ENCODE measurements around the gene POLR2J3. TPM values are rescaled to one million over a fixed set of nuclear protein-coding genes. Genes with fewer than 3 reads are reported as not detected.
"Not testable (repeated sequence)": the region's sequence is repeated elsewhere in the genome, so short reads cannot be mapped to it uniquely, and the experiment has no call there.

Gene POLR2J3
- polyA plus RNA-seq, 1 of the 3 experiments (the other 2 are of a cell fraction) = 47.8 TPM

- H3K4me1 ChIP-seq (ENCODE audit: control insufficient read depth in 1 of 2, insufficient read depth in 2 of 2, low read depth in 1 of 2, low read length in 1 of 2); H4K20me1 ChIP-seq (ENCODE audit: insufficient read depth); H3K9me2 ChIP-seq; H3K4me3 ChIP-seq (ENCODE audit: low read depth in 2 of 2, low read length in 1 of 2); POLR2A ChIA-PET; H3K4me2 ChIP-seq; H3K27me3 ChIP-seq (ENCODE audit: insufficient read depth); H3K79me2 ChIP-seq (ENCODE audit: insufficient read depth); DNase-seq; CTCF ChIA-PET; H3K9me3 ChIP-seq; H3F3A ChIP-seq (replicated peaks; ENCODE audit: insufficient read depth); H3K36me3 ChIP-seq (replicated peaks in 1 of 2; ENCODE audit: control insufficient read depth in 1 of 2, insufficient read depth in 2 of 2, low read length in 1 of 2); H3K9ac ChIP-seq; H2AFZ ChIP-seq (ENCODE audit: low read depth); H3K27ac ChIP-seq (ENCODE audit: low read depth in 2 of 2, low read length in 1 of 2): not testable (repeated sequence)
- WGBS (ENCODE audit: low lambda C conversion rate) = 80% methylated on average over 1 of the region's 10 CpGs
Observed at GRCh38 chr7:102609734-102610133, 37.4 kb upstream of the POLR2J3 start.

GRCh38 chr7:102606848-102607247, 34.5 kb upstream of the POLR2J3 start:
- H3K27me3 ChIP-seq (ENCODE audit: insufficient read depth); H3K4me2 ChIP-seq; CTCF ChIA-PET; H3K4me3 ChIP-seq (ENCODE audit: low read depth in 2 of 2, low read length in 1 of 2); H3K9ac ChIP-seq; H3K36me3 ChIP-seq (replicated peaks in 1 of 2; ENCODE audit: control insufficient read depth in 1 of 2, insufficient read depth in 2 of 2, low read length in 1 of 2); H3K4me1 ChIP-seq (ENCODE audit: control insufficient read depth in 1 of 2, insufficient read depth in 2 of 2, low read depth in 1 of 2, low read length in 1 of 2); POLR2A ChIA-PET; H3F3A ChIP-seq (replicated peaks; ENCODE audit: insufficient read depth); H2AFZ ChIP-seq (ENCODE audit: low read depth); H3K79me2 ChIP-seq (ENCODE audit: insufficient read depth); H4K20me1 ChIP-seq (ENCODE audit: insufficient read depth); H3K27ac ChIP-seq (ENCODE audit: low read depth in 2 of 2, low read length in 1 of 2); H3K9me2 ChIP-seq; H3K9me3 ChIP-seq; DNase-seq: not testable (repeated sequence)
- no CpG with 5 or more reads among the region's 5 CpGs for WGBS (ENCODE audit: low lambda C conversion rate)

GRCh38 chr7:102604431-102605145, 32.2 kb upstream of the POLR2J3 start:
- DNase-seq; H3K27me3 ChIP-seq (ENCODE audit: insufficient read depth); POLR2A ChIA-PET; H3K9me3 ChIP-seq; H3K79me2 ChIP-seq (ENCODE audit: insufficient read depth); H4K20me1 ChIP-seq (ENCODE audit: insufficient read depth); H3K9me2 ChIP-seq; H3K4me3 ChIP-seq (ENCODE audit: low read depth in 2 of 2, low read length in 1 of 2); H3F3A ChIP-seq (replicated peaks; ENCODE audit: insufficient read depth); H3K4me2 ChIP-seq; H3K36me3 ChIP-seq (replicated peaks in 1 of 2; ENCODE audit: control insufficient read depth in 1 of 2, insufficient read depth in 2 of 2, low read length in 1 of 2); H2AFZ ChIP-seq (ENCODE audit: low read depth); H3K9ac ChIP-seq; CTCF ChIA-PET; H3K4me1 ChIP-seq (ENCODE audit: control insufficient read depth in 1 of 2, insufficient read depth in 2 of 2, low read depth in 1 of 2, low read length in 1 of 2): not testable (repeated sequence)
- WGBS (ENCODE audit: low lambda C conversion rate) = no CpG with 5 or more reads among the region's 19 CpGs
- H3K27ac ChIP-seq (ENCODE audit: low read depth in 2 of 2, low read length in 1 of 2) = 0 out of 4 replicates have a peak overlapping the region, but pooled peaks of 1 of the 2 experiments have one; percentile 36

- no CpG with 5 or more reads among the region's 12 CpGs for WGBS (ENCODE audit: low lambda C conversion rate)
Observed at GRCh38 chr7:102602317-102602716, 29.9 kb upstream of the POLR2J3 start.

GRCh38 chr7:102599699-102600098, 27.3 kb upstream of the POLR2J3 start:
- DNase-seq; H3K9ac ChIP-seq; H2AFZ ChIP-seq (ENCODE audit: low read depth); H3K4me2 ChIP-seq; H3K4me3 ChIP-seq (ENCODE audit: low read depth in 2 of 2, low read length in 1 of 2); H3K4me1 ChIP-seq (ENCODE audit: control insufficient read depth in 1 of 2, insufficient read depth in 2 of 2, low read depth in 1 of 2, low read length in 1 of 2); POLR2A ChIA-PET; H3K27ac ChIP-seq (ENCODE audit: low read depth in 2 of 2, low read length in 1 of 2); CTCF ChIA-PET; H3K27me3 ChIP-seq (ENCODE audit: insufficient read depth); H3K79me2 ChIP-seq (ENCODE audit: insufficient read depth); H4K20me1 ChIP-seq (ENCODE audit: insufficient read depth); H3K36me3 ChIP-seq (replicated peaks in 1 of 2; ENCODE audit: control insufficient read depth in 1 of 2, insufficient read depth in 2 of 2, low read length in 1 of 2); H3F3A ChIP-seq (replicated peaks; ENCODE audit: insufficient read depth); H3K9me2 ChIP-seq; H3K9me3 ChIP-seq: not testable (repeated sequence)
- no CpG with 5 or more reads among the region's 9 CpGs for WGBS (ENCODE audit: low lambda C conversion rate)

More at GRCh38 chr7:102602317-102602716, 29.9 kb upstream of the POLR2J3 start:
- H3K27me3 ChIP-seq (ENCODE audit: insufficient read depth); H3K9me2 ChIP-seq; H3K4me2 ChIP-seq; H3K9ac ChIP-seq; H3K4me1 ChIP-seq (ENCODE audit: control insufficient read depth in 1 of 2, insufficient read depth in 2 of 2, low read depth in 1 of 2, low read length in 1 of 2); H2AFZ ChIP-seq (ENCODE audit: low read depth); H3F3A ChIP-seq (replicated peaks; ENCODE audit: insufficient read depth); H3K9me3 ChIP-seq; H3K79me2 ChIP-seq (ENCODE audit: insufficient read depth); H3K27ac ChIP-seq (ENCODE audit: low read depth in 2 of 2, low read length in 1 of 2); POLR2A ChIA-PET; H4K20me1 ChIP-seq (ENCODE audit: insufficient read depth); CTCF ChIA-PET; H3K36me3 ChIP-seq (replicated peaks in 1 of 2; ENCODE audit: control insufficient read depth in 1 of 2, insufficient read depth in 2 of 2, low read length in 1 of 2); DNase-seq; H3K4me3 ChIP-seq (ENCODE audit: low read depth in 2 of 2, low read length in 1 of 2): not testable (repeated sequence)

GRCh38 chr7:102596036-102596435, 23.7 kb upstream of the POLR2J3 start:
- POLR2A ChIA-PET; H3K9me3 ChIP-seq; H3K36me3 ChIP-seq (replicated peaks in 1 of 2; ENCODE audit: control insufficient read depth in 1 of 2, insufficient read depth in 2 of 2, low read length in 1 of 2); DNase-seq; H3K79me2 ChIP-seq (ENCODE audit: insufficient read depth); H3K4me2 ChIP-seq; H3K27me3 ChIP-seq (ENCODE audit: insufficient read depth); H3F3A ChIP-seq (replicated peaks; ENCODE audit: insufficient read depth); H3K4me3 ChIP-seq (ENCODE audit: low read depth in 2 of 2, low read length in 1 of 2); H3K9me2 ChIP-seq; H4K20me1 ChIP-seq (ENCODE audit: insufficient read depth); CTCF ChIA-PET; H3K4me1 ChIP-seq (ENCODE audit: control insufficient read depth in 1 of 2, insufficient read depth in 2 of 2, low read depth in 1 of 2, low read length in 1 of 2); H3K27ac ChIP-seq (ENCODE audit: low read depth in 2 of 2, low read length in 1 of 2); H2AFZ ChIP-seq (ENCODE audit: low read depth); H3K9ac ChIP-seq: not testable (repeated sequence)
- 63% methylated on average over 5 of the region's 10 CpGs for WGBS (ENCODE audit: low lambda C conversion rate)

Data from SK-N-SH (cell line).